H9 (cell line): ENCODE data around the gene LIX1L. TPM values are rescaled to one million over a fixed set of nuclear protein-coding genes. Genes with fewer than 3 reads are reported as not detected.

Experiments
- DNase-seq: peaks from one replicate; pipeline ENCODE4 v3.0.0-alpha.2; 2017
- H2AFZ ChIP-seq: one replicate; pipeline ENCODE4 v1.6.1; 2013; ENCODE audit warnings: mild to moderate bottlenecking, low read length, control low read depth, moderate library complexity
- H2AK5ac ChIP-seq: 2 replicates; pipeline ENCODE4 v1.6.1; 2013; ENCODE audit warnings: low read length, control low read depth, mixed read lengths; ENCODE audit not compliant: insufficient read length
- H2BK120ac ChIP-seq: one replicate; pipeline ENCODE4 v1.6.1; 2013; ENCODE audit warnings: low read depth, mild to moderate bottlenecking, low read length, control low read depth, inconsistent platforms; ENCODE audit not compliant: poor library complexity, severe bottlenecking
- H2BK12ac ChIP-seq: 2 replicates; pipeline ENCODE4 v1.6.1; 2013; ENCODE audit warnings: low read length, control low read depth, mixed read lengths, low read depth; ENCODE audit not compliant: insufficient read length
- H2BK15ac ChIP-seq: 2 replicates; pipeline ENCODE4 v1.6.1; 2013; ENCODE audit warnings: low read depth, low read length, control low read depth
- H2BK20ac ChIP-seq: one replicate; pipeline ENCODE4 v1.6.1; 2013; ENCODE audit warnings: low read depth, mild to moderate bottlenecking, low read length, control low read depth, inconsistent platforms; ENCODE audit not compliant: poor library complexity, severe bottlenecking
- H2BK5ac ChIP-seq: 2 replicates; pipeline ENCODE4 v1.6.1; 2013; ENCODE audit warnings: low read length, control low read depth, mixed read lengths; ENCODE audit not compliant: insufficient read length
- H3K14ac ChIP-seq: 2 replicates; pipeline ENCODE4 v1.6.1; 2013; ENCODE audit warnings: low read length, control low read depth; ENCODE audit not compliant: insufficient read depth
- H3K18ac ChIP-seq: 2 replicates; pipeline ENCODE4 v1.6.1; 2013; ENCODE audit warnings: low read depth, mild to moderate bottlenecking, mixed read lengths, low read length, control low read depth; ENCODE audit not compliant: insufficient read length
- H3K23ac ChIP-seq: 2 replicates; pipeline ENCODE4 v1.6.1; 2013; ENCODE audit warnings: low read length, control low read depth, mixed read lengths, low read depth; ENCODE audit not compliant: insufficient read length
- H3K23me2 ChIP-seq: 2 replicates; pipeline ENCODE4 v1.6.1; 2013; ENCODE audit warnings: low read depth, mild to moderate bottlenecking, mixed read lengths, low read length, control low read depth; ENCODE audit not compliant: insufficient read length, poor library complexity, severe bottlenecking
- H3K27ac ChIP-seq: 2 replicates; pipeline ENCODE4 v1.5.1; 2013; ENCODE audit warnings: low read length, control low read depth, mixed read lengths, low read depth; ENCODE audit not compliant: insufficient read length
- H3K27me3 ChIP-seq: 2 replicates; pipeline ENCODE4 v1.6.1; 2013; ENCODE audit warnings: low read length, control low read depth, inconsistent platforms; ENCODE audit not compliant: insufficient read depth
- H3K4ac ChIP-seq: 2 replicates; pipeline ENCODE4 v1.6.1; 2013; ENCODE audit warnings: low read depth, mild to moderate bottlenecking, control low read depth, inconsistent platforms, low read length, moderate library complexity
- H3K4me1 ChIP-seq: 2 replicates; pipeline ENCODE4 v1.6.1; 2013; ENCODE audit warnings: low read length, control low read depth, inconsistent platforms; ENCODE audit not compliant: insufficient read depth
- H3K4me2 ChIP-seq: 2 replicates; pipeline ENCODE4 v1.6.1; 2013; ENCODE audit warnings: low read length, control low read depth, mixed read lengths; ENCODE audit not compliant: insufficient read length, insufficient read depth
- H3K56ac ChIP-seq: 2 replicates; pipeline ENCODE4 v1.6.1; 2013; ENCODE audit warnings: low read depth, mild to moderate bottlenecking, mixed read lengths, low read length, control low read depth; ENCODE audit not compliant: insufficient read length
- H3K79me1 ChIP-seq: 2 replicates; pipeline ENCODE4 v1.6.1; 2013; ENCODE audit warnings: low read depth, mild to moderate bottlenecking, moderate library complexity, low read length, control low read depth, inconsistent platforms; ENCODE audit not compliant: insufficient read depth, poor library complexity, severe bottlenecking
- H3K79me2 ChIP-seq: 2 replicates; pipeline ENCODE4 v1.6.1; 2013; ENCODE audit warnings: low read length, control low read depth, inconsistent platforms; ENCODE audit not compliant: insufficient read depth
- H3K9ac ChIP-seq: 2 replicates; pipeline ENCODE4 v1.6.1; 2013; ENCODE audit warnings: low read length, control low read depth, mixed read lengths; ENCODE audit not compliant: insufficient read length; ENCODE audit errors: extremely low read depth
- H3K9me3 ChIP-seq: one replicate; pipeline ENCODE4 v1.6.1; 2013; ENCODE audit warnings: low read depth, low read length, inconsistent platforms; ENCODE audit not compliant: control insufficient read depth
- H3T11ph ChIP-seq: one replicate; pipeline ENCODE4 v1.6.1; 2013; ENCODE audit warnings: mild to moderate bottlenecking, low read length, control low read depth, inconsistent platforms
- H4K20me1 ChIP-seq: one replicate; pipeline ENCODE4 v1.6.1; 2013; ENCODE audit not compliant: control insufficient read depth, insufficient read length, insufficient read depth
- H4K5ac ChIP-seq: 2 replicates; pipeline ENCODE4 v1.6.1; 2013; ENCODE audit warnings: low read depth, mild to moderate bottlenecking, mixed read lengths, low read length, control low read depth; ENCODE audit not compliant: insufficient read length
- H4K8ac ChIP-seq: replicated peaks from 2 replicates; pipeline ENCODE4 v1.6.1; 2013; ENCODE audit warnings: low read length, control low read depth, mixed read lengths, low read depth; ENCODE audit not compliant: insufficient read length
- H4K91ac ChIP-seq: 2 replicates; pipeline ENCODE4 v1.6.1; 2013; ENCODE audit warnings: low read depth, mild to moderate bottlenecking, moderate library complexity, mixed read lengths, low read length, control low read depth; ENCODE audit not compliant: insufficient read length
- H3K27ac Mint-ChIP-seq, 3 experiments: 2 replicates in 2 of 3; 3 replicates in 1 of 3; pipeline ENCODE4 v1.8.0; 2020 to 2021; ENCODE audit warnings: mixed read lengths in 3 of 3, mild to moderate bottlenecking in 1 of 3, moderate library complexity in 1 of 3
- H3K27me3 Mint-ChIP-seq: 2 replicates; pipeline ENCODE4 v1.8.0; 2021; ENCODE audit warnings: low read depth, mild to moderate bottlenecking, moderate library complexity, mixed read lengths
- H3K36me3 Mint-ChIP-seq, 3 experiments: 2 replicates in 2 of 3; 3 replicates in 1 of 3; pipeline ENCODE4 v1.8.0; 2020 to 2021; ENCODE audit warnings: low read depth in 3 of 3, mixed read lengths in 3 of 3; ENCODE audit not compliant: insufficient read depth in 1 of 3
- H3K4me1 Mint-ChIP-seq, 2 experiments: 2 replicates each; pipeline ENCODE4 v1.8.0; 2020; ENCODE audit warnings: mixed read lengths in 2 of 2
- H3K4me3 Mint-ChIP-seq, 2 experiments: 2 replicates in 1 of 2; 3 replicates in 1 of 2; pipeline ENCODE4 v1.8.0; 2020 to 2021; ENCODE audit warnings: mild to moderate bottlenecking in 2 of 2, mixed read lengths in 2 of 2, moderate library complexity in 1 of 2
- H3K9me3 Mint-ChIP-seq, 2 experiments: 2 replicates in 1 of 2; 3 replicates in 1 of 2; pipeline ENCODE4 v1.8.0; 2020; ENCODE audit warnings: mild to moderate bottlenecking in 2 of 2, mixed read lengths in 2 of 2, moderate library complexity in 1 of 2
- CTCF ChIP-seq: fragments of 200-600 bp; sonication (generic); conservative IDR thresholded peaks from 3 replicates; pipeline ENCODE4 v1.8.0; 2021; ENCODE audit warnings: antibody characterized with exemption, mild to moderate bottlenecking
- WGBS: extraction: QIAGEN DNeasy Blood & Tissue Kit; methylation state at CpG from one replicate; pipeline ENCODE4 v1.1.7; 2013; ENCODE audit warnings: missing lambda C conversion rate, low lambda C conversion rate, mixed read lengths; ENCODE audit not compliant: insufficient read length; ENCODE audit errors: extremely low coverage; 5-methylcytosine and 5-hydroxymethylcytosine counted together
- total RNA-seq: library from RNA; stranded (reverse); gene quantifications from 2 replicates; pipeline ENCODE4 v1.2.1, GENCODE V29; 2021

The LIX1L gene
- total RNA-seq, 1 experiment from 2014 or later, result 5.9 TPM

GRCh38 chr1:145953861-145954260 is 4.0 kb downstream of the LIX1L start:
- WGBS, result no CpG with 5 or more reads among the region's 6 CpGs
- Histone ChIP-seq H3K9ac (no peak overlapping the region), H3K4me2 (no peak overlapping the region), H2BK15ac (no peak overlapping the region), H3K14ac (no peak overlapping the region), H4K20me1 (no peaks in the 10 kb centered on the region), H3K56ac (no peak overlapping the region), H3K9me3 (no peaks in the 10 kb centered on the region), H3K79me2 (no peaks in the 10 kb centered on the region), H3K4ac (no peak overlapping the region), H2BK5ac (no peak overlapping the region), H4K8ac (no peak overlapping the region), H4K91ac (no peak overlapping the region), H3K79me1 (no peaks in the 10 kb centered on the region), H2BK20ac (no peak overlapping the region), H2BK12ac (no peak overlapping the region), H2AFZ (no peak overlapping the region), H4K5ac (no peak overlapping the region), H3K18ac (no peak overlapping the region), H3T11ph (no peak overlapping the region), H3K23ac (no peak overlapping the region), H2AK5ac (no peak overlapping the region), H3K4me1 (no peaks in the 10 kb centered on the region; the same call in 1 of the 2 replicates), H3K23me2 (peaks cover 4% of the 10 kb centered on the region), H3K27me3 (peaks cover 11% of the 10 kb centered on the region; the same call in 1 of the 2 replicates), H2BK120ac (no peak overlapping the region), H3K27ac (no peak overlapping the region)
- Mint-ChIP-seq H3K4me3 (no peak overlapping the region), H3K27me3 (peaks cover 30% of the 10 kb centered on the region), H3K36me3 (no peaks in the 10 kb centered on the region), H3K4me1 (peaks cover 12 to 18% of the 10 kb centered on the region in 2 experiments), H3K9me3 (no peaks in the 10 kb centered on the region), H3K27ac (no peak overlapping the region)
- DNase-seq, result no peak
- TF ChIP-seq CTCF, result no peak
